Muscle of back (tissue), 11 donors: ENCODE data around the gene CDK2. TPM values are rescaled to one million over a fixed set of nuclear protein-coding genes. Genes with fewer than 3 reads are reported as not detected.

Experiments
- DNase-seq, 3 donors: peaks; one replicate each; pipeline versions ENCODE4 v3.0.0 to v3.0.0-alpha.2; 2013
- polyA plus RNA-seq, 10 donors: library from polyadenylated mRNA; unstranded; fragments of 120-200 nt; gene quantifications; one replicate each; pipeline ENCODE4 v1.2.1, GENCODE V29; 2013; ENCODE audit not compliant: insufficient read length in 10 of 10

CDK2 gene
- polyA plus RNA-seq, 10 donors, result 21.0 to 42.1 (median 28.6) TPM

GRCh38 chr12:56007564-56008559 lies 41.2 kb downstream of the CDK2 start:
- DNase-seq, result peak; percentile 13 to 75 (median 40)

DNA sequence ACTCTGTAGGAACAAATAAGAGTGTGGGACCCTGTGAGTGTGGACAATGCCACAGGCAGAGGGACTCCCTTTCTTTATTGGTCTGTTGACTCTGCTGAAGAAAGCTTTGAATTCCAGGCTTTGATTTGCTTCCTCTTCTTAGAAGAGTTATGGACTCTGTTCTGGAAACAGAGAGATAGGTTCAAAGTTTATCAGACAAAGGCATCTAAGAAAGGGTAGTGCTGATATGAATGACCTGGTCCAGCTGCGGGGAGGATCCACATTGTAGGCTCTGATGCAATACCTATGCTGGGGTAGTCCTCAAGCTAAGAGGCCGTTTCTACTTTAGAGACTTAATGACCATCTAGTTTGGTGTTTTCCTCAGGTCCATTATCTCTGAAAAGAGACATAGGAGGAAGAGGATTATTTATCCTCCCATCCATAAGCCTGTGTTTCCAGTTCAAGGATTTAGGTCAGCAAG lies 43.5 kb downstream of the CDK2 start:
- DNase-seq, result no peak

GRCh38 chr12:56011509-56012090 lies 45.0 kb downstream of the CDK2 start:
- no peak for DNase-seq

- DNase-seq, result no peak
Observed at GRCh38 chr12:56013482-56013881, 46.9 kb downstream of the CDK2 start.

- no peak for DNase-seq
Observed at GRCh38 chr12:56014205-56014604, 47.6 kb downstream of the CDK2 start.

DNA sequence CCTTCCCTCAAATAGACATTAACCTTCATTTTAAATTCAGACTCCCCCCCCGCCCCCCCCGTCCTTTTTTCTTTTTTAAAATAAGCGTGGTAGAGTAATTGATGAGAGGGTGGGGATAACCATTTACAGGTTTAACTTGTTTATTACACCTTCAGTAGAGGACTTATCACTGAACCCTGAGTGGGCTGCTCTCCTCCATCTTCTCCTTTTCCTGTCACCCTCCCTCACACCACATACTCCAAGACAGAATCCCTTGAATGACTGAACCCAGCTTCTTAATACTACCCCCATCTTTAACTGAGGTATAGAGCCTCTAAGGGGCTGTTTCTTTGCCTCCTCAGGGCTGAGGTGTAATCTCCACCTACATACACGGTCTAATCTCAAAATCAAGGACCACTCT lies 50.6 kb downstream of the CDK2 start:
- no peak for DNase-seq

GRCh38 chr12:56018356-56018755 lies 51.7 kb downstream of the CDK2 start:
- DNase-seq, result no peak

GRCh38 chr12:56020423-56021184 lies 54.0 kb downstream of the CDK2 start, which contains the start of gene IKZF4:
Gene IKZF4, plus strand, starts transcription at chr12:56021043. Its CDS starts 451 bp downstream, at chr12:56021494.
- DNase-seq, result peak; percentile 61 to 92 (median 70)

DNA sequence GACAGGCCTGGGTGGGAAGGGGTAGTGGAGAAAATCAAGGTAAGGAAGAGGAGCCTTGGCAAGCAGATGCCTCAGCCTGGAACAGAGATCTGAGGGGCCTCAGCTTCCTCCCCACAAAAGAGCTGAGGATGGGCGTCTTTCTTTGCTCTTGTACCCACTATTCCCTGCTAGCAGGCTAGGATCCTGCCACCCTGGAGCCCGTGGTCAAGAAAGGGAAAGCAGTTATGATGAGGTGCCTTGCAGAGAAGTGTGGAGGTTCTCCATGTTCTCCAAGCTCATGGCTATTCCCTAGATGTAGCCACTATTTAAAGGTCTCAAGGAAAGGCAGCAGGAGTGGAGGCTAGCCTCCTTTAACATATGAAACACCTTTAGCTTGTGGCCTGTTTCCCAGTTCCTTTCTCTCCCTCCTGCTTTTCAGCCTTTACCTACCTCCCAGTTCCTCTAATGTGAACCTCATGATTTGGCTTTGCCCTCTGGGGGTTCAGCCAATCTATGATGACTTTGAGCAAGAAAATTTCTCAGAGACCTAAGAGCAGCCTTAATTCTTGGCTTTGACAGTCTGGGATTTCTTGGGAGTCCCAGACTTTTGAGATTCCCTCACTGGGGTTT lies 55.4 kb downstream of the CDK2 start:
- DNase-seq, result no peak

Other genes starting within 250 kb of the CDK2 start
- 10 to 100 TPM in 9 of 10 donors, 1 to 10 TPM in 1; 9.3 to 49.9 (median 19.5) TPM for gene RDH5, start 246.4 kb upstream of the CDK2 start, polyA plus RNA-seq
- gene CD63, start 237.8 kb upstream of the CDK2 start, polyA plus RNA-seq, result 100 to 1,000 TPM; 694 to 894 (median 792) TPM
- gene GDF11, start 223.7 kb upstream of the CDK2 start, polyA plus RNA-seq, result 10 to 100 TPM; 11.0 to 13.9 (median 12.5) TPM
- gene SARNP, start 149.1 kb upstream of the CDK2 start, polyA plus RNA-seq, result 10 to 100 TPM; 62.5 to 85.4 (median 74.6) TPM
- gene ORMDL2, start 148.8 kb upstream of the CDK2 start, polyA plus RNA-seq, result 10 to 100 TPM; 12.1 to 19.4 (median 16.7) TPM
- 10 to 100 TPM; 20.1 to 26.6 (median 22.8) TPM for gene DNAJC14, start 137.2 kb upstream of the CDK2 start, polyA plus RNA-seq
- gene MMP19, start 123.9 kb upstream of the CDK2 start, polyA plus RNA-seq, result 1 to 10 TPM; 1.9 to 4.9 (median 3.4) TPM
- gene PYM1, start 38.9 kb upstream of the CDK2 start, polyA plus RNA-seq, result 10 to 100 TPM; 18.2 to 28.2 (median 21.2) TPM
- gene DGKA, start 35.7 kb upstream of the CDK2 start, polyA plus RNA-seq, result 10 to 100 TPM; 12.8 to 49.9 (median 22.0) TPM
- gene PMEL, start 788 bp upstream of the CDK2 start, polyA plus RNA-seq, result 10 to 100 TPM in 2 of 10 donors, 1 to 10 TPM in 5, under 1 TPM in 3; 0.71 to 38.1 (median 1.4) TPM
- gene RAB5B, start 7.2 kb downstream of the CDK2 start, polyA plus RNA-seq, result 100 to 1,000 TPM in 9 of 10 donors, 10 to 100 TPM in 1; 99.4 to 141 (median 121) TPM
- gene SUOX, start 30.4 kb downstream of the CDK2 start, polyA plus RNA-seq, result 10 to 100 TPM; 11.8 to 16.9 (median 12.9) TPM
- gene IKZF4, start 54.2 kb downstream of the CDK2 start, polyA plus RNA-seq, result 10 to 100 TPM in 1 of 10 donors, 1 to 10 TPM in 9; 5.5 to 11.3 (median 7.8) TPM
- 100 to 1,000 TPM in 8 of 10 donors, 10 to 100 TPM in 2; 79.8 to 679 (median 311) TPM for gene RPS26, start 75.1 kb downstream of the CDK2 start, polyA plus RNA-seq
- 100 to 1,000 TPM in 9 of 10 donors, 10 to 100 TPM in 1; 83.9 to 228 (median 151) TPM for gene ERBB3, start 113.3 kb downstream of the CDK2 start, polyA plus RNA-seq
- 100 to 1,000 TPM in 8 of 10 donors, 10 to 100 TPM in 2; 93.0 to 121 (median 109) TPM for gene PA2G4, start 137.7 kb downstream of the CDK2 start, polyA plus RNA-seq
- 1,000 to 10,000 TPM; 4,692 to 6,543 (median 5,537) TPM for gene RPL41, start 149.8 kb downstream of the CDK2 start, polyA plus RNA-seq
- gene ZC3H10, start 151.4 kb downstream of the CDK2 start, polyA plus RNA-seq, result 1 to 10 TPM; 3.4 to 6.3 (median 4.6) TPM
- 10 to 100 TPM; 64.1 to 91.1 (median 79.6) TPM for gene ESYT1, start 161.4 kb downstream of the CDK2 start, polyA plus RNA-seq
- gene MYL6B, start 185.8 kb downstream of the CDK2 start, polyA plus RNA-seq, result 100 to 1,000 TPM; 502 to 996 (median 790) TPM
- gene MYL6, start 191.5 kb downstream of the CDK2 start, polyA plus RNA-seq, result 1,000 to 10,000 TPM; 1,255 to 1,671 (median 1,389) TPM
- 10 to 100 TPM; 49.9 to 75.2 (median 61.1) TPM for gene SMARCC2, start 222.7 kb downstream of the CDK2 start, polyA plus RNA-seq